Measurements from ENCODE around the gene ADGRB3. TPM values are rescaled to one million over a fixed set of nuclear protein-coding genes. Genes with fewer than 3 reads are reported as not detected.

ADGRB3 gene
- total RNA-seq, 2 experiments from 2014 or later: not detected

- no peak for DNase-seq
- Mint-ChIP-seq H3K4me3 (no peak overlapping the region), H3K27ac (no peak overlapping the region), H3K27me3 (ENCODE audit: low read depth) (no peaks in the 10 kb centered on the region), H3K36me3 (ENCODE audit: low read depth) (no peaks in the 10 kb centered on the region), H3K9me3 (no peaks in the 10 kb centered on the region), H3K4me1 (ENCODE audit: low read depth) (no peaks in the 10 kb centered on the region)
- CTCF ChIA-PET: no interaction called here
- intact Hi-C loops (cut with micrococcal nuclease): no loop called here
Measured at GRCh38 chr6:69072796-69073195, 437.7 kb downstream of the ADGRB3 start.

- CTCF ChIA-PET: no interaction called here
- Mint-ChIP-seq H3K4me1 (ENCODE audit: low read depth) (no peaks in the 10 kb centered on the region), H3K36me3 (ENCODE audit: low read depth) (no peaks in the 10 kb centered on the region), H3K27ac (no peak overlapping the region), H3K9me3 (no peaks in the 10 kb centered on the region), H3K4me3 (no peak overlapping the region), H3K27me3 (ENCODE audit: low read depth) (no peaks in the 10 kb centered on the region)
- intact Hi-C loops (cut with micrococcal nuclease): no loop called here
- no peak for DNase-seq
Measured at GRCh38 chr6:69084746-69085335, 449.8 kb downstream of the ADGRB3 start.

DNA sequence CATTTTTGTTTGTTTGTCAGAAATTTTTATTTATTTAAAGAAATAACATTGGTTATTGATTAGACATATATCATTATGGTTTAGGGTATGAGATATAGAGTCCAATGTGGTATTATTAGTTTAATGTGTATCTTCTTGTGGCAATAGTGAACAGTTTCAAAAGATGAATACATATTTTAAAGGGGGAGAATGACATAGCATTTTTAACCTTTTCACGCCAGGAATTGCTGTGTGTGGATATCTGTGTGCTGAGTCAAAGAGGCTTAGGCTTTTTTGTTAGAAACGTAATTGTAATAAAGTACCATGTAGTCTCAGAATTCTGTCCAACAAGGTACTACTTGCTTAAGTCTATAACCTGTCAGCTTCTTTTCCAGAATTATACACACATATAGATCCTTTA, 451.6 kb downstream of the ADGRB3 start:
- H3K4me3 Mint-ChIP-seq: no peak overlapping the region
- intact Hi-C loops (cut with micrococcal nuclease): no loop called here
- no peaks in the 10 kb centered on the region for H3K9me3 Mint-ChIP-seq
- H3K27me3 Mint-ChIP-seq (ENCODE audit: low read depth): no peaks in the 10 kb centered on the region
- H3K36me3 Mint-ChIP-seq (ENCODE audit: low read depth): no peaks in the 10 kb centered on the region
- CTCF ChIA-PET: no interaction called here
- no peak for DNase-seq
- no peaks in the 10 kb centered on the region for H3K4me1 Mint-ChIP-seq (ENCODE audit: low read depth)
- H3K27ac Mint-ChIP-seq: no peak overlapping the region

GRCh38 chr6:69089539-69089938, 454.5 kb downstream of the ADGRB3 start:
- H3K27me3 Mint-ChIP-seq (ENCODE audit: low read depth): no peaks in the 10 kb centered on the region
- H3K36me3 Mint-ChIP-seq (ENCODE audit: low read depth): no peaks in the 10 kb centered on the region
- CTCF ChIA-PET: no interaction called here
- no peaks in the 10 kb centered on the region for H3K9me3 Mint-ChIP-seq
- DNase-seq: no peak
- no peak overlapping the region for H3K27ac Mint-ChIP-seq
- H3K4me1 Mint-ChIP-seq (ENCODE audit: low read depth): no peaks in the 10 kb centered on the region
- intact Hi-C loops (cut with micrococcal nuclease): no loop called here
- no peak overlapping the region for H3K4me3 Mint-ChIP-seq

GRCh38 chr6:69090132-69090531, 455.1 kb downstream of the ADGRB3 start:
- Mint-ChIP-seq H3K4me3 (no peak overlapping the region), H3K4me1 (ENCODE audit: low read depth) (no peaks in the 10 kb centered on the region), H3K27me3 (ENCODE audit: low read depth) (no peaks in the 10 kb centered on the region), H3K27ac (no peak overlapping the region), H3K9me3 (no peaks in the 10 kb centered on the region), H3K36me3 (ENCODE audit: low read depth) (no peaks in the 10 kb centered on the region)
- CTCF ChIA-PET: no interaction called here
- intact Hi-C loops (cut with micrococcal nuclease): no loop called here
- DNase-seq: no peak

GRCh38 chr6:69096681-69097080, 461.6 kb downstream of the ADGRB3 start:
- Mint-ChIP-seq H3K27ac (no peak overlapping the region), H3K9me3 (no peaks in the 10 kb centered on the region), H3K36me3 (ENCODE audit: low read depth) (no peaks in the 10 kb centered on the region), H3K4me1 (ENCODE audit: low read depth) (no peaks in the 10 kb centered on the region), H3K27me3 (ENCODE audit: low read depth) (no peaks in the 10 kb centered on the region), H3K4me3 (no peak overlapping the region)
- intact Hi-C loops (cut with micrococcal nuclease): no loop called here
- no peak for DNase-seq
- CTCF ChIA-PET: no interaction called here

DNA sequence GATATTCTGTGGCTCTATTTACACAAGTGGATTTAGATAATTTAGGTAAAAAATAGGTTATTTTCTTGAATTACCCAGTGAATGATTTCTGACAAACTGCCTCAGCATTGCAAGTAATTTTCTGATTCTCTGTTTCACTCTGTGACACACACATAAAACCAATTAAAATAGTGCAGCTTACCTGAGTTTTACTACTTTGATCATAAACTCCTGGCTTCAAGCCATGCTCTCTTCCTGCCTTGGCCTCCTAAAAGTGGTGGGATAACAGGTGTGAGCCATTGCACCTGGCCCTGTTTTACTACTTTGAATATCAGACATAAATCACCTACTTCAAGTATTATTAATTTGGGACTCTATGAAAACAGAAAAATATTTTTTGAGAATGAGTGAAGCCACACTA, 462.9 kb downstream of the ADGRB3 start:
- H3K36me3 Mint-ChIP-seq (ENCODE audit: low read depth): no peaks in the 10 kb centered on the region
- CTCF ChIA-PET: no interaction called here
- no peaks in the 10 kb centered on the region for H3K9me3 Mint-ChIP-seq
- no peak overlapping the region for H3K27ac Mint-ChIP-seq
- no peaks in the 10 kb centered on the region for H3K4me1 Mint-ChIP-seq (ENCODE audit: low read depth)
- intact Hi-C loops (cut with micrococcal nuclease): no loop called here
- DNase-seq: no peak
- H3K4me3 Mint-ChIP-seq: no peak overlapping the region
- no peaks in the 10 kb centered on the region for H3K27me3 Mint-ChIP-seq (ENCODE audit: low read depth)

DNA sequence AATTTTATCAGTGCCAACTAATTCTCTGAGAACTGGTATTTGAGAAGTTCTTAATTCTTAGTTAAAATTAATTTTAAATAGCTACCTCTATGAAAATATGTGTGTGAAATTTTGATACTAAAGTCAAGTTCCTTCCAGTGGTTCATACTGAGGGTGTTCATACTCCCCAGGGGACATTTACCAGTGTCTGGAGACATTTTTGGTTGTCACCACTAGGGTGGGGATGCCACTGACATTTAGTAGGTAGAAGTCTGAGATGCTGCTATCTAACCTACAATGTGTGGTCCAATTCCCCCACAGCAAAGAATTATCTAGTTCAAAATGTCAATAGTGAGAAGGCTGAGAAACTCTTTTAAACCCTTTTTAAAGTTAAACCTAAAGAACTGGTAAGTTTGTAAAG, 463.8 kb downstream of the ADGRB3 start:
- Mint-ChIP-seq H3K4me3 (no peak overlapping the region), H3K4me1 (ENCODE audit: low read depth) (no peaks in the 10 kb centered on the region), H3K36me3 (ENCODE audit: low read depth) (no peaks in the 10 kb centered on the region), H3K27ac (no peak overlapping the region), H3K27me3 (ENCODE audit: low read depth) (no peaks in the 10 kb centered on the region), H3K9me3 (no peaks in the 10 kb centered on the region)
- intact Hi-C loops (cut with micrococcal nuclease): no loop called here
- DNase-seq: no peak
- CTCF ChIA-PET: no interaction called here

DNA sequence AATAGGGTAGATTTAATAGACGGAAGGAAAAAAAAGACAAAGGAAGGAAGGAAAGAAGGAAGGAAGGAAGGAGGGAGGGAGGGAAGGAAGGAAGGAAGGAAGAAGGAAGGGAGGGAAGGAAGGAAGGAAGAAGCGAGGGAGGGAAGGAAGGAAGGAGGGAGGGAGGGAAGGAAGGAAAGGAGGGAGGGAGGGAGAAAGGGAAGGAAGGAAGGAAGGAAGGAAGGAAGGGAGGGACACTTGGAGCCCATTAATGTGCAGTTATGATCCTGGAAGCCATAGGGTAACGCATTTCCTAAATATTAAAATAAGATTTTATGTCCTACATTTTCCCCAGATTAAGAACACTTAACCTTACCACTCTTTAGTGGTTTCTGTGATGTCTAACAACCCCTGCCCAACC, 465.7 kb downstream of the ADGRB3 start:
- H3K27me3 Mint-ChIP-seq (ENCODE audit: low read depth): no peaks in the 10 kb centered on the region
- intact Hi-C loops (cut with micrococcal nuclease): no loop called here
- H3K4me3 Mint-ChIP-seq: no peak overlapping the region
- H3K4me1 Mint-ChIP-seq (ENCODE audit: low read depth): no peaks in the 10 kb centered on the region
- no peak for DNase-seq
- no peaks in the 10 kb centered on the region for H3K9me3 Mint-ChIP-seq
- H3K27ac Mint-ChIP-seq: no peak overlapping the region
- CTCF ChIA-PET: no interaction called here
- H3K36me3 Mint-ChIP-seq (ENCODE audit: low read depth): no peaks in the 10 kb centered on the region

DNA sequence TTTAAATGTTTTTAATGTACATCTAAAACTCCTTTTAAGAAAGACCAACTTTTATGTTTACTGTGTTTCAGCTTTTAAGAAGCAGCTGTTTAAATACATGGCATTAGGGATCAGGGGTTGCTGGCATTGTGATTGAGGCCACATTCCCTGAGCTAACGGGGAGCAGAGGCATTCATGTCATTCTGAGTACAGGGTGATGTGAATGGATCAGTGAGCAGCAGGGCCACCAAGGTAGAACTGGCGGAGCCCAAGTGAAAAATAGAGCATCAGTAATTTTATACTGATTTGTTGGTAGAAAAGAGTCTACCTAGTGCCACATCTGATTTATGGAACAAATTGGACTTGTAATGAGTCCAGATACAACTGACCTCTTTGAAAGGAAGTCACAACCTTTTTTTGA, 467.3 kb downstream of the ADGRB3 start:
- DNase-seq: no peak
- intact Hi-C loops (cut with micrococcal nuclease): no loop called here
- CTCF ChIA-PET: no interaction called here

DNA sequence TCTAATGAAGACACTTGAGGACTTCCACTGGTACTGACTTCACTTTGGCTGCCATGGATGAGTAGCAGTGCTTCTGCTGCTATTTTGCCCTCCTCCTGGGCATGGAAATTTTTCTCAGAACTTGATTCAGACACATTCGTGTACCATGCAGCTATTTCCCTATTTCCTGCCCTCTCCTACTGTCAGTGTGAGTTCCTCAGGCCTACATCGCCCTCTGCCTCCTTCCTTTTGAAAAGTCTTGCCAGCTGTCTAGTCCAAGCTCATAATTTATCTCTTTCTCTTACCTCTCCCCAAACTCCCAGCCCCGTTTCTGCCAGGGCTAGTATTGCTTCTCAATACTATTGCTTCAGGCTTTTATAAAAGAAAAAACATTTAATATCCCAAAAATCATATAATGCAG, 470.2 kb downstream of the ADGRB3 start:
- DNase-seq: no peak
- Mint-ChIP-seq H3K9me3 (no peaks in the 10 kb centered on the region), H3K4me1 (ENCODE audit: low read depth) (no peaks in the 10 kb centered on the region), H3K27ac (no peak overlapping the region), H3K36me3 (ENCODE audit: low read depth) (no peaks in the 10 kb centered on the region), H3K27me3 (ENCODE audit: low read depth) (no peaks in the 10 kb centered on the region), H3K4me3 (no peak overlapping the region)
- intact Hi-C loops (cut with micrococcal nuclease): no loop called here
- CTCF ChIA-PET: no interaction called here

More for the DNA sequence above, 467.3 kb downstream of the ADGRB3 start:
- no peak overlapping the region for H3K27ac Mint-ChIP-seq
- H3K4me1 Mint-ChIP-seq (ENCODE audit: low read depth): no peaks in the 10 kb centered on the region
- no peaks in the 10 kb centered on the region for H3K9me3 Mint-ChIP-seq
- H3K27me3 Mint-ChIP-seq (ENCODE audit: low read depth): no peaks in the 10 kb centered on the region
- no peak overlapping the region for H3K4me3 Mint-ChIP-seq
- H3K36me3 Mint-ChIP-seq (ENCODE audit: low read depth): no peaks in the 10 kb centered on the region

- H3K36me3 Mint-ChIP-seq (ENCODE audit: low read depth): no peaks in the 10 kb centered on the region
- H3K27ac Mint-ChIP-seq: no peak overlapping the region
- no peaks in the 10 kb centered on the region for H3K9me3 Mint-ChIP-seq
- intact Hi-C loops (cut with micrococcal nuclease): no loop called here
- no peak overlapping the region for H3K4me3 Mint-ChIP-seq
- CTCF ChIA-PET: no interaction called here
- DNase-seq: no peak
- H3K4me1 Mint-ChIP-seq (ENCODE audit: low read depth): no peaks in the 10 kb centered on the region
- H3K27me3 Mint-ChIP-seq (ENCODE audit: low read depth): no peaks in the 10 kb centered on the region
Measured at GRCh38 chr6:69106511-69106910, 471.4 kb downstream of the ADGRB3 start.

GRCh38 chr6:69111301-69111700, 476.2 kb downstream of the ADGRB3 start:
- Mint-ChIP-seq H3K4me1 (ENCODE audit: low read depth) (no peaks in the 10 kb centered on the region), H3K27ac (no peak overlapping the region), H3K9me3 (no peaks in the 10 kb centered on the region), H3K27me3 (ENCODE audit: low read depth) (no peaks in the 10 kb centered on the region), H3K36me3 (ENCODE audit: low read depth) (no peaks in the 10 kb centered on the region), H3K4me3 (no peak overlapping the region)
- CTCF ChIA-PET: no interaction called here
- intact Hi-C loops (cut with micrococcal nuclease): no loop called here
- no peak for DNase-seq

DNA sequence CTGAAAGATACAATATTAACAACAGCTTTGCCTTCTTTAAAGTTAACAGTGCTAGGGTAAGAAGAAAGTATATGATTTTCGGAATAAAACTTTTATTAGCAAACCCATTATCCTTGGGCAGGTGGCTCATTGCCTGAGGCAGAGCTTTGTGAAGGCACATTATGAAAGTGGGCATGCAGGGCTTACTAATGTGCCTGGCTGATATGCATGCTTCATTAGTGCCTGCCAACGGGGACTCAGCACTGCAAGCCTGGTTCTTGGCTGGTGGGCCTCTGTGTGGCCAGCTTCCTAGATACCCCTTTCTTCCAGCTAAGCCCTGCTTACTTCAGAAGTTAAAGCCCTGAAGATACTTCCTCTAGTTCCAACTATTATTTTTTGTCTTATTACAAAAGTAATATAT, 481.6 kb downstream of the ADGRB3 start:
- peaks cover 3% of the 10 kb centered on the region for H3K9me3 Mint-ChIP-seq
- H3K4me3 Mint-ChIP-seq: no peak overlapping the region
- CTCF ChIA-PET: no interaction called here
- no peak for DNase-seq
- no peaks in the 10 kb centered on the region for H3K36me3 Mint-ChIP-seq (ENCODE audit: low read depth)
- no peak overlapping the region for H3K27ac Mint-ChIP-seq
- intact Hi-C loops (cut with micrococcal nuclease): no loop called here
- no peaks in the 10 kb centered on the region for H3K27me3 Mint-ChIP-seq (ENCODE audit: low read depth)
- H3K4me1 Mint-ChIP-seq (ENCODE audit: low read depth): no peaks in the 10 kb centered on the region
